Measurements from ENCODE around the gene KCNQ1. TPM values are rescaled to one million over a fixed set of nuclear protein-coding genes. Genes with fewer than 3 reads are reported as not detected.

The KCNQ1 gene
- total RNA-seq, 1 donor from 2014 or later = 0.13 TPM

- DNase-seq (ENCODE audit: low read depth in 2 of 2) = no peak
Measured at GRCh38 chr11:2775083-2775625, 330.3 kb downstream of the KCNQ1 start.

- no peak for DNase-seq (ENCODE audit: low read depth in 2 of 2)
Measured at GRCh38 chr11:2775626-2776350, 331.0 kb downstream of the KCNQ1 start.

GRCh38 chr11:2776351-2777061 is 331.7 kb downstream of the KCNQ1 start:
- DNase-seq (ENCODE audit: low read depth in 2 of 2) = no peak

GRCh38 chr11:2777386-2777785 is 332.6 kb downstream of the KCNQ1 start:
- DNase-seq (ENCODE audit: low read depth in 2 of 2) = no peak

- DNase-seq (ENCODE audit: low read depth in 2 of 2) = no peak
Measured at GRCh38 chr11:2777871-2778629, 333.2 kb downstream of the KCNQ1 start.

- peak; percentile 26 to 29 for DNase-seq (ENCODE audit: low read depth in 2 of 2)
Measured at GRCh38 chr11:2778630-2779498, 334.1 kb downstream of the KCNQ1 start.

GRCh38 chr11:2779499-2779980 is 334.7 kb downstream of the KCNQ1 start:
- DNase-seq (ENCODE audit: low read depth in 2 of 2) = no peak

GRCh38 chr11:2779981-2780849 is 335.4 kb downstream of the KCNQ1 start:
- DNase-seq (ENCODE audit: low read depth in 2 of 2) = no peak

- no peak for DNase-seq (ENCODE audit: low read depth in 2 of 2)
Measured at GRCh38 chr11:2780850-2781407, 336.1 kb downstream of the KCNQ1 start.

- DNase-seq (ENCODE audit: low read depth in 2 of 2) = no peak
Measured at GRCh38 chr11:2781408-2782274, 336.8 kb downstream of the KCNQ1 start.

GRCh38 chr11:2782769-2783168 is 338.0 kb downstream of the KCNQ1 start:
- DNase-seq (ENCODE audit: low read depth in 2 of 2) = no peak

- no peak for DNase-seq (ENCODE audit: low read depth in 2 of 2)
Measured at GRCh38 chr11:2783536-2784082, 338.8 kb downstream of the KCNQ1 start.

- DNase-seq (ENCODE audit: low read depth in 2 of 2) = no peak
Measured at GRCh38 chr11:2787816-2788167, 343.0 kb downstream of the KCNQ1 start.

- no peak for DNase-seq (ENCODE audit: low read depth in 2 of 2)
Measured at GRCh38 chr11:2788168-2789071, 343.6 kb downstream of the KCNQ1 start.

GRCh38 chr11:2789331-2789730 is 344.5 kb downstream of the KCNQ1 start:
- DNase-seq (ENCODE audit: low read depth in 2 of 2) = no peak

- no peak for DNase-seq (ENCODE audit: low read depth in 2 of 2)
Measured at GRCh38 chr11:2789791-2790567, 345.2 kb downstream of the KCNQ1 start.

GRCh38 chr11:2790568-2790921 is 345.7 kb downstream of the KCNQ1 start:
- no peak for DNase-seq (ENCODE audit: low read depth in 2 of 2)

Measured in dermis microvascular lymphatic vessel endothelial cell (primary cell).